Activated CD4-positive, alpha-beta T cell treated with anti-CD3 and anti-CD28 coated beads, Interleukin-2, amount 50 U/mL, for 4 hours (primary cell): Measurements from ENCODE around the gene PTDSS2.
A peak's percentile ranks its signal among the peaks of the same experiment; 100 is the strongest.

ENCODE experiments used
- DNase-seq, 2 experiments: peaks; one replicate each; pipeline ENCODE4 v3.0.0-alpha.2; 2020

PTDSS2 gene

DNA sequence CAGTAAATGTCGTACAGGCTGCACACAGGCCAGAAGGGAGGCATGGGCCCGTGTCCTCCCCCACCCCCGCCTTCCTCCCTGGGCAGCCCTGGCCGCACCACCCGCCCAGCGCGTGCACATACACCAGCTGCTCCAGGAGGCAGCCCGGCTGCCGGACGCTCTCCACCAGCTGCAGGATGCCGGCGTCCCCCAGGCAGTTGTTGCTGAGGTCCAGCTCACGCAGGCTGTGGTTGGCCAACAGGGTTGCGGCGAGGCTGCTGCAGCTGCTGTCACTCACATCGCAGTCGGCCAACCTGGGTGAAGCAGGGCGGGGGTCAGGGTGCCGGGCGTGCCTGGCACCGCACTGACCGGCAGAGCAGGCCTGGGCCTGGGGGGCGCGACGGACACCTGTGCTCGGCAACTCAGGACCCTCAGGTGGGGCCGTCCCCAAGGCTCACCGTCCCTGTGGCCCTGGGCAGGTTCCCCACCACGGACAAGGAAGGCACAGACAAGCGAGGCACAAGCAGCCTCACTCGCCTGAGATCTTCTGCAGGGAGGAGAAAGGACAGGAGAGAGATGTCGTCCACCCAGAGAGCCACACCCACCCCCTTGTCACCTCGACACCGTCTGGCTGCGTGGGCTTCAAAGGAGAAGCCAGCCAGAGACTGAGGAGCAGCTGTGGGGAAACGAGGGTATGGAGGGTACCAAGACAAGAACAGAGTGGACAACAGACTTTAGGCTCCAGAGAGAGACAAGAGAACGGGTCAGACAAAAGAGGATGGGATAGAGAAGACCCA is 44.9 kb downstream of the PTDSS2 start:
- no peak for DNase-seq

DNA sequence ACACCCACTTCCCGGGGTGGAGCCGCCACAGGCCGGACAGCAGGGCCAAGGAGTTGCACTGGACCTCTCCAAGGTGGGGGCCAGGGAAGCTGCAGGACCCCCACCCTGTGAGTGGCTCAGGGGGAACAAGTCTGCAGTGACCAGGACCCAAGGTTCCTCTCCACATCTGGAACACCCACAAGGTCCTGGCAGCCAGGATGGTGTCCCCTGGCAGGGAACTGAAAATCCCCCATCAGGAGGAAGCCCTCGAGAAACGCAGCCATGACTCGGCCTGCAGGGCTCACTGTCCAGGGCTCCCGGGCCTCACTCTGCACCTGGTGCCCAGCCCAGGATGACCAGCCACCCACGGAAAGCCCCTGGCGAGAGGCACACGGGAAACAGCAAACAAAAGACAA is 45.5 kb downstream of the PTDSS2 start:
- no peak for DNase-seq

DNA sequence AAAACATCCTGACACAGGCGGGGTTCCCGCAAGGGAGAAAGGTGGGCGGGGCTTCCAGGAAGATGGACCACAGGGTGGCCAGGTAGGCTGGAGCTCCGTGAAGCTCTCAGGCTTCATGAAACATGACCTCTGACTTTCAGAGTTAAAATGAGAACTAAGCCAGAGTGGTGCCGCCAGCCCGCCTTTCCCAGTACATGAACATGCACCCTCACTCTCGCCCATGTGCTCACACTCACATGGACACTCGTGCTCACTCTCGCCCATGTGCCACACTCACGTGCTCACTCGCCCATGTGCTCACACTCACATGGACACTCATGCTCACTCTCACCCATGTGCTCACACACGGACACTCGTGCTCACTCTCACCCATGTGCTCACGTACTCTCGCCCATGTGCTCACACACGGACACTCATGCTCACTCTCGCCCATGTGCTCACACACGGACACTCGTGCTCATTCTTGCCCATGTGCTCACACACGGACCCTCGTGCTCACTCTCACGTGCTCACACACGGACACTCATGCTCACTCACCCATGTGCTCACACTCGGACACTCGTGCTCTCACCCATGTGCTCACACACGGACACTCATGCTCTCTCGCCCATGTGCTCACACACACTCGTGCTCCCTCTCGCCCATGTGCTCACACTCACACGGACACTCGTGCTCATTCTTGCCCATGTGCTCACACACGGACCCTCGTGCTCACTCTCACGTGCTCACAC is 46.9 kb downstream of the PTDSS2 start:
- DNase-seq: no peak

DNA sequence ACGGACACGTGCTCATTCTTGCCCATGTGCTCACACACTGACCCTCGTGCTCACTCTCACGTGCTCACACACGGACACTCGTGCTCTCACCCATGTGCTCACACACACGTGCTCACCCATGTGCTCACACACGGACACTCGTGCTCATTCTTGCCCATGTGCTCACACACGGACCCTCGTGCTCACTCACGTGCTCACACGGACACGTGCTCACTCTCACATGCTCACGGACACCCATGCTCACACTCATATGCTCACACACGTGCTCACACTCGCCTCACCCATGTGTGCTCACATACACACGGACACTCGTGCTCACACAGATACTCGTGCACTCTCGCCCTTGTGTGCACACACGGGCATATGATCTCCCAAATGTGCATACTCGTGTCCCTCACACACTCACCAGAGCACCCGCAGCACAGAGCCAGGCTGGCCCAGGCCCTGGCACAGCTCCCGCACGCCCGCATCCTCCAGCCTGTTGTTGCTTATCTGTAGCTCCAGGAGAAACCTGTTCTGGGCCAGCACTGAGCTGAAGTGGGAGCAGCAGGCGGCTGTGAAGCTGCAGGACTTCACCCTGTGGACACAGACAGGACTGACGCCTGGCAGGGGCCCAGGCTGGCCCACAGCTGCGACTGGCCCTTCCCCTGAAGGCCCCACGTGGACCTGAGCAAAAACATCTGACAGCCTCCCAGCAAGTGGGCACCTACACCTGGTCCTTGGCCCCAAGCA is 47.7 kb downstream of the PTDSS2 start:
- DNase-seq: no peak

DNA sequence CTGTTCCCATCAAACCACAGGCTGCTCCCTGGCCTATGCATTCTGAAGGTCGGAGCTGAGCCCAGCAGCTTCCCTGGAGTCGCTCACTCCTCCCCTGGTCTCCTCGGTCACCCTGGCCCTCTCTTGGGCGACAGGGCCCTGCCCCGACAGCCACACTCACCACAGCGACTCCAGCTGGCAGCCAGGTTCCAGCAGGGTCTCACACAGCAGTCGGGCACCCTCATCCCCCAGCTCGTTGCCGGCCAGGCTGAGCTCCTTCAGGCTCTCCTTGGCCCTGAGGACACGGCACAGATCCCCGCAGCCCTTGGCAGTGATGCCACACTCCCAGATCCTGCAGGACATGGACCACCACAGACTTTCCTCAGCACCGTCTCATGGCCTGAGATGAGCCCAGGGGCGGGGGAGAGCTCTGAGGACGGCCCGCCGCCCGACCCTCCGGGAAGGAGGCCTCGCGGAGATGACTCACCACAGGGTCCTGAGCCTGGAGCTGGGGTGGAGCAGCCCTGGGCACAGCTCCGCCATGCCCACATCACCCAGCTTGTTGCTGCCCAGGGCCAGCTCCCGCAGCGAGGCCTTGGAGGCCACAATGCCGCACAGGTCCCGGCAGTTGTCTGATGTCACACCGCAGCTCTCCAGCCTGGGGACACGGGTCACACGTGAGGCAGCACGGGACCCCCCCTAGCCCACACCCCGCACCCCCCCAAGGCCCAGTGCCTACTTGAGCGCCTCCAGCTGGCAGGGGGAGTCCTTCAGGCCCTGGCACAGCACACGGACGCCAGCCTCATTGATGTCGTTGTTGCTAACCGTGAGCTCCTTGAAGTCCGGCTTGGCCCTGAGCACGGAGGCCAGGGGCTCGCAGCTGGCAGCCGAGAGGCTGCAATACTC is 48.5 kb downstream of the PTDSS2 start:
- DNase-seq: no peak

DNA sequence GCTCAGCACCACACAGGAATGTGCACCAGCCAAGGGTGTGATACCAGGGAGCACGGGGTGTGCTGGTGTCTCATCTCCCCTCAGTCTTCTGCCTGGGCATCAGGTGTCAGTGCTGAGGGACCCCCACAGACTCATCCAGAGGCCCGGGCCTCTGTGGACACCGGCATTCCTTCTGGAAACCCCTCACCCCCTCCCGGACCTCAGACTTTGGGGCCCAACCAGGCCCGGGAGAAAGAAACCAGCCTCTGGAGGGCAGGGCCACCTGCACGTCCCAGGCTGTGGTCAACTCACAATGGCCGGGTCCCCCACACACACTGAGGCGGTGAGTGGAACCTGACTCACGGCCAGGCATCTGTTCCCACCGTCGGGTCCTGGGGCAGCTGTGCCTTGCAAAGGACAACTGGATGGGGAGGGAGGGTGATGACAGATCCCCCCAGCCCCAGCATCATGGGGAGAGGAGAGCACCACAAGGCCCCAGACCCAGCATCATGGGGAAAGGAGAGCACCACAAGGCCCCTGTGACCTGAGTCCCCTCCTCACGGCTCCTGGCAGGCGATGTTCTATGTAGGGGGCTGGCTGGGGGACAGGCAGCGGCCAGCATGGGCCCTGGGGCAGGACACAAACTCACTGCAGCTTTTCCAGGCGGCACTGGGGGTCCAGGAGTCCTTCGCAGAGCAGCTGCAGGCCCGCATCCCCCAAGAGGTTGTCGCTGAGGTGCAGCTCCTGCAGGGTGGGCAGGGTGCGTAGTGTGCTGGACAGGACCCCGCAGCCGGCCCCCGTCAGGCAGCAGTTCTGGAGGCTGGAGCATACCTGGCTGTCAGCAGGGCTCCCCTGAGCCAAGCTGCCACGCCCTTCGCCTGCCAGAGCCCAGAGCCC is 49.4 kb downstream of the PTDSS2 start:
- no peak for DNase-seq

DNA sequence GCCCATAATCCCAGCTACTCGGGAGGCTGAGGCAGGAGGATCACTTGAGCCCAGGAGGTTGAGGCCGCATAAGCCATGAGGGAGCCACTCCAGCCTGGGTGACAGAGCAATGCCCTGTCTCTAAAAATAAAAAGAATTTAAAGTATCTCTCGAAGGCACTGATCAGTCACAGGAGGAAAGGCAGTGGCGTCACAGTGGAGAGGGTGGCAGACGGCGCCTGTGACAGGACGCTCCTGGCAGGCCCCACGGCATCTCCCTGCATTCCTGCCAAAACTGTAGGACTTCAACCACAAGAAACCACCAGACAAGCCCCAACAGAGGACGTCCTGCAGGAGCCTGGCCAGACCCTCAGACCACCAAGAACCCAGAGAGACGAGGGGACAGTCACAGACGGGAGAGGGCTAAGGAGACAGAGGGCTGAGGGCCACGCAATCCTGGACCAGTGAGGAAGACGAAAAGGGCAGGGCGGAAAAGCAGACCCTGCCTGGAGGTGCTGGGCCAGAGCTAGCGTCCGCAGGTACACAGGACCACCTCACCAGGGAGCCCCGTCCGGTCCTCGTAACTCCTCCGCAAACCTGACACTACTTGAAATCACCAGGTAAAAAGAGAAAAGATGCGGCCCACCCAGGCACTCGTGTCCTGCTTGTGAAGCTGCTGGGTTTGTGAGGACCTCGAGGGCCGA is 51.1 kb downstream of the PTDSS2 start:
- DNase-seq: no peak

DNA sequence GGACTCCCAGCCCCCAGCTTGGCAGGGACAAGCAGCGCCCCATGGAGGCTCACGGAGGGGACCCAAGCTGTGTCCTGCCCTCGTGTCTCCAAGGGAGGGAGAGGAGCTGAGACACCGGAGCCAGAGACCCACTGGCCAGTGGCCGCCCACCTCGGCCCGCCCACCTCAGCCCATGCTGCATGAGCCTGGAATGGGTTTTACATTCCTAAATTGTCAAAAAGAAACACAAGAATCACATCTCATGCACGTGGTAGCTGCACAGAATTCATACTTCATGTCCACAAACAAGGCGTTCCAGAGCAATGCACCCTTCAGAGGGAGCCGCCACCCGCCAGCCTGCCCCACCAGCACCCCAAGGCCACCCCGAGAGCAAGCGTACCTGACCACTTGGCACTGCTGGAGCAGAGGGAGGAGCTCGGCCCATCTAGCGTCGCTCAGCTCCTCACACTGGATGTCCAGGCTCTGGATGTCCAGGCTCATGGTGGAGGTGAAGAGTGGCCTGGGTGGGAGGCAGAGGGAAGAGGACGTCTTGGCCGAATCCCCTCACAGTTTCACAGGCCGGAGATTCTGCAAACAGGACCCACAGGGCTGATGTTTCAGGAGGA is 51.7 kb downstream of the PTDSS2 start:
- DNase-seq: no peak

DNA sequence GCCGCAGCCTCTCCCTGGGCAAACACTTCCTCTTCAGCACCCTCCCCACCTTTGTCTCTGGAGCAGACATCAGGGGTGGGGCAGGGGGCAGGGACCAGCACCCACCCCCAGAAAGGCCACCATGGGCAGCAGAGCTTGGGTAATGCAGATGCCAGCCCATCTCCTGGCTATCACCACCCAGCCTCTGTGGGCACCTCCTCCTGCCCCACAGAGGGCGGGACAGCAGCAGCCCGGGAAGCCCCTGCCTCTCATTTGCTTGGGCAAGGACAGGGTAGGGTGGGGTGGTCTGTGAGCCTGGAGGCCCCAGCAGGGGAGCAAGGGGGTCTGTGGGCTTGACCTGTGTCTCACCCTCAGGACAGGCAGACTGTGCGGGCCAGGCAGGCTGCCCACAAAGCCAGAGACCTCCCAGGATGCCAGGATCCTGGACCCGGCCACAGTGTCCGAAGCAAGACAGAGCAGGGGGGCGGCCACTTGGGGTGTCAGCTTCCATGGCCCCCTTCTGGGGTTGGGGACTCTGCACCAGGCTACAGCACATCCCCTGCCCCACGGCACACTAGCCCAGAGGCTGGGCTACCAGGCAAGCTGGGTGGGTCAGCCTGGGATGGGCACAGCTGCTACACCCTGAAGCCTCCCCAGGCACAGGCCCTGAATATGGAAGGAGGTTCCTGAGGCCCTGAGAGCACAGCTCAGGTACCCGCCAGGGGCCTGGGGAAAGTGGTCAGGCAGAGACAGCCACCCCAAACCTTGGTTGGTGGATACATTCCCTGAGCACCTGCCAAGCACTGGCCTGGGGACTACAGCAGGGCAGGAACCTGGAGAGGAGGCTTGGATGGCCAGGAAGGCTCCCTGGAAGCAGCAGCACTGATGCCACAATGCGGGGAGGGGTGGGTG is 52.5 kb downstream of the PTDSS2 start:
- DNase-seq: no peak

DNA sequence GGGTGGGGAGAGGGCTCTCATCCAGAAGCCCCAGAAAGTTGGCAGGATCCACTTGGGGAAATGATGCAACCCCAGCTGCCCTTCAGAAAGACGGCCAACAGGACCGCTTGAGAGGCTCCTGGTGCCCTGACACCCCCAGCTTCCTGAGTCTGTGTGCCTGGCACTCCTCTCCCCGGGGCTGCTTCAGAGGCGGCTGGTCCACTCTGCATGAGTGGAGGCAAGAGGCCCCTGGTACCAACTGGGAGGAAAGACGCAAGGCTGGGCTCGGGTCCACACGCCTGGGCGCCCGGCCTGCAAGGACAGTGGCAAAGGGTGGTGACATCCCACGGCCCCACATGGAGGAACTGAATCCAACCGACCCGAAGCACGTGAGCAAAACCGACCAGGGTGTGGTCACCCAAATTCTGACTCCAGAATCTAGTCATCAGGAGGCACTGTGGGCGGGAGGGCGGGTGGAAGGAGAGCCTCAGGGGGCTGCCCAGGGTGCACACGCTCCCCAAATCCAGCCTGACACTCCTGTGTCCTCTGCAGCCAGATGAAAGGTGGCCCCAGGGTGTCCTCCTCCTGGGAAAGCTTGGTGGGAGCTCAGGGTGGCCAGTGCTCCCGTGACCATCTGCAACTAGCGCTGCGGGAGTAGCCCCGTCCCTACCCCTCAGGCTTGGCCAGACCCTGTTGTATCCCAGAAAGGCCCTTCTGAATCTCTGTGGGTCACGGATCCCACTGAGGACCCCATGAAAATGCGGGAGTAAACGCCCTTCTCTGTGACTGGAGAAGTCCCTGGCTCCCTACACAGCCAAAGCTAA is 53.3 kb downstream of the PTDSS2 start:
- no peak for DNase-seq

DNA sequence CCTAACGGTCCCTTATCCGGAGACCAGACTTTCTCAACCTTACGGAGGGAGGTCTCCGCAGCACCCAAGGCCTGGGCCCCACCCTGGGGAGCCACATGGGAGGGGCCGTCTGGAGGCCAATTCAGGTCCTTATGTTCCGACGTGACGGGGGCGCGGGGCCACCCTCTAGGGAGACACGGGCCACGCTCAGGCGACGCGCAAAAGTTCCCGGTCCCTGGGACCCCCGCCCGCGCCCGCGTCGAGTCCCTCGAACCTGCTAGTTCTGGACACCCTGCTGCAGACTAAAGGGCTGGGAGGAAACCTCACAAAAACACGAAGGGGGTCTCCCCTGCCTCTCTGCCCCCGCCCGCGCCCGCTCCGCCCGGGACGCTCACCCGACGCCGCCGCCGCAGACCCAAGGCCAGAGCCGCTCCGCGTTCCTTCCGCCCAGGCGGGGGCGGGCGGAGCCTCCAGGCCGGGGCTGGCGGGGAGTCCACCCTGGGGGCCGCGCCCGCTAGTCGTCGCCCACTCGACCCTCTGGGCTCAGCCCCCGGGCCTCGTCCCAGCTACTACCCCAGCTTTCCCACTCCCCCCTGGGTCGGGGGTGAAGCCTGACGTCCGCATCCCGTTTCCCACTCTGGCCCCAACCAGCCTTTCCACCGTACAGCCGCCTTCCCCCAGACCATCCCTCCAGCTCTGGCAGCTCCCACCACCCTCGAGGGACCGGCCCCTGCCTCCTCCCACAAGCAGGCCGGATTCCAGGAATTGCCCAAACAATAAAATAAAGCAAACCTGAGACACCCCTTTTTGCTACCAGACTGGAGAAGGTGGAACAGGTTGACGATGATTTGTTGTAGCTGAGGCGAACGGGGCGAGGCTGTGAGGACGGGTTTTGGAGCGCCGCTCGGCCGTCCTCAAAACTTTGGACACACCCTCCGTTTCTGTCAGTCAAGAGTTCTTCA is 54.2 kb downstream of the PTDSS2 start:
- DNase-seq: no peak

DNA sequence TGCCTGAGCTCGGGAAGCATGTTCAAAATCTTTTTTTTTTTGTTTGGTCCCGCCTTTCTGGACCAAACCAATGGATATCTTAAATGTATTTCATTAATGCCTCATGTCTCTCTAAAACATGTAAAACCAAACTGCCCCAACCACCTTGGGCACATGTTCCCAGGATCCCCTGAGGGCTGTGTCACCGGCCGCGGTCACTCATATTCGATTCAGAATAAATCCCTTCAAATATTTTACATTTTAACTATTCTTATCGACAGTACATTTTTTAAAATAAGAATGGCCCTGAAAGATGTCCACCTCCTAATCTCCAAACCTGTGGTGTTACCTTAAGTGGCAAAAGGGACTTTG is 54.9 kb downstream of the PTDSS2 start:
- DNase-seq: no peak

DNA sequence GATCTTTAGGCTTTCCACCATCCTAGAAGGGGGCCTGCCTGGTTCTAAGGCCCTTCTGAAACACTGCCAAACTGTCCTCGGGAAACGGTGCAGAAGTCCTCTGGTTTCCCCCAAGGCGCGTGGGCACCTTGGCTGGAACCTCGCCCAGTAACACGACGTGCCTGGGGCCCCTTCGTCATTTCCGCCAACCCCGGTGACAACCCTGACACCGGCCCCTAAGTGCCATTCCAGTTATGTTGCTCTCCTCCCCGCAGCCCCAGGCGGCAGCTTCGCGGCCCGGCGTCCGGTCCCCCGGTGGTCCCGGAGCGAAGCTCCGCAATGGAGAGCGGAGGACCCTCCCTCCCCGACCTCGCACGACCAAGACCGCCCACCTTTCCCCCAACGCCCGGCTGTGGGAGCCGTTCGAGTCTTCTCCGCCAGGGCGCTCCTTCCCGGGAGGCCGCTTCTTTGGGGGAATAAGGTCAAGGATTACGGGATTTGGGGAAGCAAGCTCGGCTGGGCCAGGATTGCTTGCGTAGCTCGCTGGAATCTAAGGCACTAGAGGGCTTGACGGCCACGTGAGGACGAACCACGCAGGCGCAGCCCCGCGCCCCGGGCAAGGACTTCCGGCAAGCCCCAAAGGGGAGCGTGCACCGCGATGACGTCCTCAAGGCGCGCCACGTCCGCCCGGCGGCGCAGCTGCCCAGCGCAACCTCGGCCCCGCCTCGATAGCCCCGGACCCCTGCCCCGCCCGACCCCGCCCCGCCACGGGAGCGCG is 56.3 kb downstream of the PTDSS2 start:
- DNase-seq: peak; percentile 96

DNA sequence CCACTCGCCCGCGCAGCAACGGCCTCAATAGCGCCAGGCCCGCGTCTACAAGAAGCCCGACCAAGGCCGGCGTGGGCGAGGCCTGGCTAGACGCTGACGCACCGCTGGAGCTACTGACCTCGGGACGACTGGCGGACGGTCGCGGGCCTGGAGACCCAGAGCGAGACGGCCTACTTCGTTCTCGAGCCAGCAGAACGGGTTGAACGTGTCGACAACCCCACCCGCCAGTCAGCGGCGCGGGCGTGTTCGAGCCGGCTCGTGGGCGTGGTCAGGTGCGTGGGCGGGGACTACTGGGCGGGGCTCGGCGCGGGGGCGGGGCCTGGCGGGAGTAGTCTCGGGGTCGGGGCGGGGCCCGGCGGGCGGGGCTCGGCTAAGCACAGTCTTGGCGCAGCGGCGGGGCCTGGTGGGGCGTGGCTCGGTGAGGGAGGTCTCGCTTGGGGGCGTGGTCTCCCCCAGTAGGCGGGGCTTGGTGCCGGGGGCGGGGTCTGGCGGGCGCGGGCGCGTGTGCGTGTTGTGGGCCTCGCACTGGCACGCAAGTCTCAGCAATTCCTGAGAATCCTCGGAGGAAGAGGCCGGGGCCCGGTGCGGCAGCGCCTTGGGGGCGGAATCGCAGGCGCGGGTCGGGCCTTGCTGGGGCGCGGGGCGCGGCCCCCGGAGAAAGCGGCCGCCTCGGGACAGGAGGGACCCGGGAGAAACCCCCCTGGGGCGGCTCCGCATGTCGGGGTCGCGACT is 57.1 kb downstream of the PTDSS2 start, which contains the start of gene RNH1:
Gene RNH1 (minus strand): TSS at position 248 of the 732 bp plus-strand sequence. CDS start 5,080 bp downstream, outside the sequence.
- peak; percentile 99 to 100 for DNase-seq

DNA sequence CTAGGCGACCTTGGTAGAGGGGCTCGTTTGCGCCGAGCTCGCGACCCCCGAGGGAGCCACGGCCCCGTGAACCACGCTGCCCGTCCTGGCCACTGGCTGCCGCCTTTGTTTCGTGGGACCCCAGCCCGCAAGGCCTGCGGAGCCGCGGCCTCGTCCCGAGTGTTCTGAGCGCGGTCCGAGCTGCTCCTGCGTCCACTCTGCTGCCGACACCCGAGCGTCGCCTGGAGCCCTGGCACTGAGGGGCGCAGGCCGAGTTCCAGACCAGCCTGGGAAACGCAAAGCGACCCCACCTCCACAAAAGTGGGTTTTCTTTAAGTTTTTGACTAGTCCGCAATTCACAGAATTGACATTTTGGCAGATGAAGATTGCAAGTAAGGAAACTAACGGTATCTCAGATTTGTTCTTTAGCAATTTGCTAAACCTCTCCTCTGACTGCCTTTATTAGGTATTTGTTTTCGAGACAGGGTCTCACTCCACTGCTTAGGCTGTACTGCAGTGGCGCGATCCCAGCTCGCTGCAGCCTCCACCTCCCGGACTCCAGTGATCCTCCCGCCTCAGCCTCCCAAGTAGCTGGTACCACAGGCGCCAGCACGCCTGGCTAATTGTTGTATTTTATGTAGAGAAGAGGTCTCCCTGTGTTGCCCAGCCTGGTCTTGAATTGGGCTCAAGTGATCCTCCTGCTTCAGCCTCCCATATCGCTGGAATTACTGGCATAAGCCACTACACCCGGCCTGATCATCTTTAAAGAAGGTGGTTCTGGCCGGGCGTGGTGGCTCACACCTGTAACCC is 57.8 kb downstream of the PTDSS2 start:
- DNase-seq: no peak
